GM12874 (cell line): ENCODE measurements around the gene LRRC8C.

Experiments
- CTCF ChIP-seq: IDR thresholded peaks from 2 replicates; pipeline ENCODE4 v1.5.1; 2011; ENCODE audit warnings: low read depth, mild to moderate bottlenecking, control low read depth, low read length, moderate library complexity; ENCODE audit not compliant: insufficient read depth

Gene LRRC8C

DNA sequence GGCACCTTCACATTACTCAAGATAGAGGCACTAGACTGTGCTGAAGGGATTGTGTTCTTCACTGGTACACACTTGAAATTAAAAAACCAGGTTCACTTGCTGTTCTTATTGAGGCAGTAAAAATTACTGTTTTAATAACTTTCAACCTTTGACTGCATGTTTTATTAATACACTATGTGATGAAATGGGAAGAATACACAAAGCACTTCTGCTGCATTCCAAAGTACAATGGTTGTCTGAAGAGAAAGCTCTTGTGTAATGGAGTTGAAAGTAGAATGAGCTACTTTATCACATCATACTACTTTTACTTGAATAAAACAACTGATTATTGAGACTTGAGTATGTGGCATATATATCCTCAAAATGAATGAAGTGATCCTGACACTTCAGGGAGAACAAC lies 49.7 kb downstream of the LRRC8C start:
- TF ChIP-seq CTCF, result no peak

DNA sequence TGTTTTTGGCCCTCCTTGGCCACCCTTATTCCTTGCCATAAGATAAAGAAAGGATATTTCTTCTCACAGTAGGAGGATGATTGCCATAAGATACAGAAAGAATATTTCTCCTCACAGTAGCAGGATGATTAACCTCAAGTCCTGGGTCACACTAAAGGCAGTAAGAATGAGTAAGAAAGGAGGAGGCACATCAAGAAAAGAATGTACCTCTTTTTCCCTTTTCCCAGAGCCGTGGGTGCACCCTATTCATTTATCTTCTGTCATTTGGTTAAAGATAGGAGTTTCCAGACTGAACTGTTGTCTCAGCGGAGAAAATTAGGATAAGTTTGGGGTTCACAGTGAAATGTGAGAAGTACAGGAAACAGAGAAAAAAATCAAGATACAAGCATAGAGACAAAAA lies 52.5 kb downstream of the LRRC8C start:
- no peak for TF ChIP-seq CTCF

GRCh38 chr1:89686520-89686919 lies 53.6 kb downstream of the LRRC8C start:
- TF ChIP-seq CTCF, result no peak

- TF ChIP-seq CTCF, result no peak
Measured at GRCh38 chr1:89687254-89687653, 54.3 kb downstream of the LRRC8C start.

DNA sequence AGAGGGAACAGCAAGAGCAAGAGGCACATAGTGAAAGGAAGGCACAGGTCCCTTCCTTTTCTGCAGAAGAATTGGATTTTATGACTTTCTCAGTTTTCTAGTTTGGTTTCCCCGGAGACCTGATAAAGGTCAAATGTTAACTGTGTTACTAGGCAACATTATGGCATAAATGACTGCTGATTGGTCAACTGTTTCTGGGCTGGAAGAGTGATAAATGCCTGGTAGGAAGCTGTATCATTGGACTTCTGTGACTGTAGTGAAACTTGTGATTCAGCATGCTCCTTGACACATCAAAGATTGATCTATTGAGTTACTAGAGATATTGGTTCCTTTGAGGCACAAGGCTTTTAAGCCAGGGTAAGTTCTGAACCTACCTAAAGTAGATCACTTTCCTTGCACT lies 55.7 kb downstream of the LRRC8C start:
- TF ChIP-seq CTCF, result no peak

GRCh38 chr1:89689234-89689633 lies 56.3 kb downstream of the LRRC8C start:
- no peak for TF ChIP-seq CTCF

- TF ChIP-seq CTCF, result no peak
Measured at GRCh38 chr1:89690595-89690994, 57.7 kb downstream of the LRRC8C start.
